Astrocyte (in vitro differentiated cells and primary cell): ENCODE results near the gene CNTNAP2. TPM values are rescaled to one million over a fixed set of nuclear protein-coding genes. Genes with fewer than 3 reads are reported as not detected.

Source experiments
- DNase-seq: peaks from one replicate; pipeline ENCODE4 v3.0.0-alpha.2; 2010; ENCODE audit warnings: low read depth
- FAIRE-seq: peaks from 2 replicates; lab custom pipeline; 2011; peaks lifted over from hg19 to GRCh38; lab: Jason Lieb, UNC
- H2AFZ ChIP-seq: 2 replicates; pipeline ENCODE4 v1.6.0; 2012; ENCODE audit warnings: low read depth, low read length, inconsistent platforms
- H3K27ac ChIP-seq: 2 replicates; pipeline ENCODE4 v1.5.1; 2011; ENCODE audit warnings: low read depth, low read length, inconsistent platforms
- H3K27me3 ChIP-seq: 2 replicates; pipeline ENCODE4 v1.6.0; 2011; ENCODE audit warnings: low read length, inconsistent platforms; ENCODE audit not compliant: insufficient read depth
- H3K36me3 ChIP-seq: 2 replicates; pipeline ENCODE4 v1.5.1; 2011; ENCODE audit warnings: low read length, inconsistent platforms; ENCODE audit not compliant: insufficient read depth
- H3K4me1 ChIP-seq: 2 replicates; pipeline ENCODE4 v1.5.1; 2011; ENCODE audit warnings: low read length, inconsistent platforms; ENCODE audit not compliant: insufficient read depth
- H3K4me2 ChIP-seq: 2 replicates; pipeline ENCODE4 v1.6.0; 2012; ENCODE audit warnings: low read length, inconsistent platforms
- H3K4me3 ChIP-seq: 2 replicates; pipeline ENCODE4 v1.5.1; 2011; ENCODE audit warnings: low read depth, mild to moderate bottlenecking, low read length, inconsistent platforms; ENCODE audit not compliant: insufficient read depth
- H3K79me2 ChIP-seq: 2 replicates; pipeline ENCODE4 v1.6.0; 2012; ENCODE audit warnings: mild to moderate bottlenecking, low read length, inconsistent platforms; ENCODE audit not compliant: insufficient read depth
- H3K9ac ChIP-seq: 2 replicates; pipeline ENCODE4 v1.6.0; 2012; ENCODE audit warnings: mild to moderate bottlenecking, low read length, inconsistent platforms
- H3K9me3 ChIP-seq: 2 replicates; pipeline ENCODE4 v1.5.1; 2012; ENCODE audit warnings: low read depth, mild to moderate bottlenecking, low read length, inconsistent platforms; ENCODE audit not compliant: insufficient read depth
- H4K20me1 ChIP-seq: 2 replicates; pipeline ENCODE4 v1.6.0; 2012; ENCODE audit warnings: low read length, inconsistent platforms; ENCODE audit not compliant: insufficient read depth
- H3K27ac Mint-ChIP-seq: one replicate; pipeline ENCODE4 v1.8.0; 2021; ENCODE audit warnings: mild to moderate bottlenecking, mixed read lengths; ENCODE audit not compliant: unreplicated experiment
- H3K27me3 Mint-ChIP-seq: one replicate; pipeline ENCODE4 v1.8.0; 2021; ENCODE audit warnings: low read depth, mixed read lengths; ENCODE audit not compliant: unreplicated experiment
- H3K36me3 Mint-ChIP-seq: one replicate; pipeline ENCODE4 v1.8.0; 2021; ENCODE audit warnings: low read depth, mixed read lengths; ENCODE audit not compliant: unreplicated experiment
- H3K4me1 Mint-ChIP-seq: one replicate; pipeline ENCODE4 v1.8.0; 2021; ENCODE audit warnings: low read depth, mixed read lengths; ENCODE audit not compliant: unreplicated experiment
- H3K4me3 Mint-ChIP-seq: one replicate; pipeline ENCODE4 v1.8.0; 2021; ENCODE audit warnings: mild to moderate bottlenecking, moderate library complexity, mixed read lengths; ENCODE audit not compliant: unreplicated experiment
- H3K9me3 Mint-ChIP-seq: one replicate; pipeline ENCODE4 v1.8.0; 2021; ENCODE audit warnings: mild to moderate bottlenecking, mixed read lengths; ENCODE audit not compliant: unreplicated experiment
- EZH2 ChIP-seq: IDR thresholded peaks from 2 replicates; pipeline ENCODE4 v1.6.1; 2012; ENCODE audit warnings: mild to moderate bottlenecking, low read length, inconsistent platforms; ENCODE audit not compliant: insufficient read depth
- total RNA-seq: library from RNA; stranded (reverse); gene quantifications from 2 replicates; pipeline ENCODE4 v1.2.1, GENCODE V29; 2021
- TF ChIP-seq, protein P1 (sequence below): IDR thresholded peaks from 2 replicates; pipeline ENCODE4 v1.5.1; 2011; ENCODE audit warnings: low read depth, mild to moderate bottlenecking, inconsistent platforms, low read length, moderate library complexity; ENCODE audit not compliant: insufficient read depth

CNTNAP2 gene
- total RNA-seq, 1 donor from 2014 or later: 20.0 TPM

DNA sequence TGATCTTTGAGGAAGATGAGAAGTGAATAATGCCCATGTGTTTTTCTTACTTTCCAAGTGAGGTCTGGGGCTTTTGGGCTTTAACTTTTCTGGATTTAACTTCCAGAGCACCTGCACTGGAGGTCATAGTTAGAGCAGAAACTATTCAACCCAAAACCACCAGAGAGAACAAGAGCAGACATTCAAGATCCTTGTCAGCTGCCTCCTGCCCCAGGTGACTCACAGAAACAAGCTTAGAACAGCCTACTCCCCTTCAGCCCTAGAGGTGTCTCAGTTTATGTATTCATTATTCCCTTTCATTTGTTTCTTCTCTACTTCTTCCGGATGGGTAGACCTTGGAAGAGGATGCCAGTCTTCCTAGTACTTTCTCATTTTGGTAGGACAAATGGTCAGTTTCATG is 270.5 kb downstream of the CNTNAP2 start:
- H3K4me3 Mint-ChIP-seq: no peak overlapping the region
- H3K4me1 Mint-ChIP-seq: no peaks in the 10 kb centered on the region
- no peaks in the 10 kb centered on the region for H4K20me1 ChIP-seq
- H3K36me3 ChIP-seq: no peaks in the 10 kb centered on the region
- H3K9ac ChIP-seq: no peak overlapping the region
- H3K27ac Mint-ChIP-seq: no peak overlapping the region
- no peaks in the 10 kb centered on the region for H3K36me3 Mint-ChIP-seq
- FAIRE-seq (no peak), DNase-seq (no peak)
- H3K9me3 Mint-ChIP-seq: no peaks in the 10 kb centered on the region
- H2AFZ ChIP-seq: no peak overlapping the region
- no peaks in the 10 kb centered on the region for H3K27me3 ChIP-seq
- no peak overlapping the region for H3K4me2 ChIP-seq
- no peak overlapping the region for H3K27ac ChIP-seq
- no peaks in the 10 kb centered on the region for H3K4me1 ChIP-seq
- H3K9me3 ChIP-seq: no peaks in the 10 kb centered on the region
- H3K79me2 ChIP-seq: no peaks in the 10 kb centered on the region
- H3K4me3 ChIP-seq: no peak overlapping the region
- H3K27me3 Mint-ChIP-seq: no peaks in the 10 kb centered on the region
- TF ChIP-seq EZH2: no peak
- TF ChIP-seq, protein P1, sequence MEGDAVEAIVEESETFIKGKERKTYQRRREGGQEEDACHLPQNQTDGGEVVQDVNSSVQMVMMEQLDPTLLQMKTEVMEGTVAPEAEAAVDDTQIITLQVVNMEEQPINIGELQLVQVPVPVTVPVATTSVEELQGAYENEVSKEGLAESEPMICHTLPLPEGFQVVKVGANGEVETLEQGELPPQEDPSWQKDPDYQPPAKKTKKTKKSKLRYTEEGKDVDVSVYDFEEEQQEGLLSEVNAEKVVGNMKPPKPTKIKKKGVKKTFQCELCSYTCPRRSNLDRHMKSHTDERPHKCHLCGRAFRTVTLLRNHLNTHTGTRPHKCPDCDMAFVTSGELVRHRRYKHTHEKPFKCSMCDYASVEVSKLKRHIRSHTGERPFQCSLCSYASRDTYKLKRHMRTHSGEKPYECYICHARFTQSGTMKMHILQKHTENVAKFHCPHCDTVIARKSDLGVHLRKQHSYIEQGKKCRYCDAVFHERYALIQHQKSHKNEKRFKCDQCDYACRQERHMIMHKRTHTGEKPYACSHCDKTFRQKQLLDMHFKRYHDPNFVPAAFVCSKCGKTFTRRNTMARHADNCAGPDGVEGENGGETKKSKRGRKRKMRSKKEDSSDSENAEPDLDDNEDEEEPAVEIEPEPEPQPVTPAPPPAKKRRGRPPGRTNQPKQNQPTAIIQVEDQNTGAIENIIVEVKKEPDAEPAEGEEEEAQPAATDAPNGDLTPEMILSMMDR: no peak

DNA sequence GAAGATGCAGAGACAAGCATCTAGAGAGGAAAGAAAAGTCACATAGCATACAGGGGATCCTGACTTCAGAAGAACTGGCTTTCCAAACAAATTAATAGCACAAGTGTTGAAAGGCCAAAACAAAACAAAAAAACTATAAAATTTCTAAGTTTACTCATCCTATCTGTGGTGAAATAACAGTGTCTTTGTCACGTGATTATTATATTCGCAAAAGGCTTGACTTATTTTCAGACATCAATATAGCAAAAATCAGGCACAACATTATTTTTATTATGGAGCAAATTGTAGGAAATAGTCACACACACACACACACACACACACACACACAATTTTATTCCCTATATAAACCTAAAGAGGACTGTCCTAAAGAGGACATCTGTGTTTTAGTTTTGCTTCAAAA is 272.3 kb downstream of the CNTNAP2 start:
- H3K27ac Mint-ChIP-seq: no peak overlapping the region
- Histone ChIP-seq H3K27me3 (no peaks in the 10 kb centered on the region), H3K4me3 (no peak overlapping the region), H3K4me1 (no peaks in the 10 kb centered on the region), H3K9me3 (no peaks in the 10 kb centered on the region), H3K79me2 (no peaks in the 10 kb centered on the region), H4K20me1 (no peaks in the 10 kb centered on the region), H3K9ac (no peak overlapping the region), H2AFZ (no peak overlapping the region), H3K36me3 (no peaks in the 10 kb centered on the region), H3K27ac (no peak overlapping the region), H3K4me2 (no peak overlapping the region)
- FAIRE-seq: no peak
- H3K4me3 Mint-ChIP-seq: no peak overlapping the region
- H3K27me3 Mint-ChIP-seq: no peaks in the 10 kb centered on the region
- H3K4me1 Mint-ChIP-seq: no peaks in the 10 kb centered on the region
- no peaks in the 10 kb centered on the region for H3K36me3 Mint-ChIP-seq
- TF ChIP-seq EZH2: no peak
- TF ChIP-seq, protein P1: no peak
- DNase-seq: no peak
- no peaks in the 10 kb centered on the region for H3K9me3 Mint-ChIP-seq

GRCh38 chr7:146393346-146393745 is 276.7 kb downstream of the CNTNAP2 start:
- Histone ChIP-seq H4K20me1 (no peaks in the 10 kb centered on the region), H3K36me3 (no peaks in the 10 kb centered on the region), H3K4me1 (no peaks in the 10 kb centered on the region), H2AFZ (no peak overlapping the region), H3K4me3 (no peak overlapping the region), H3K9ac (no peak overlapping the region), H3K9me3 (no peaks in the 10 kb centered on the region), H3K27me3 (no peaks in the 10 kb centered on the region), H3K27ac (no peak overlapping the region), H3K4me2 (no peak overlapping the region), H3K79me2 (no peaks in the 10 kb centered on the region)
- Mint-ChIP-seq H3K4me3 (no peak overlapping the region), H3K27ac (no peak overlapping the region), H3K9me3 (no peaks in the 10 kb centered on the region), H3K36me3 (no peaks in the 10 kb centered on the region), H3K4me1 (no peaks in the 10 kb centered on the region), H3K27me3 (no peaks in the 10 kb centered on the region)
- DNase-seq: no peak
- TF ChIP-seq, protein P1: no peak
- no peak for TF ChIP-seq EZH2
- FAIRE-seq: no peak
